HFF-Myc (cell line): ENCODE results near the gene SLC1A3.

ENCODE experiments used
- DNase-seq: peaks from one replicate; pipeline ENCODE4 v3.0.0-alpha.2; 2011; ENCODE audit warnings: low read depth; ENCODE audit errors: extremely low read depth
- H3K4me3 ChIP-seq: replicated peaks from 2 replicates; pipeline ENCODE4 v1.5.1; 2011; ENCODE audit warnings: low read depth, mild to moderate bottlenecking, control low read depth, low read length
- TF ChIP-seq, protein P1 (sequence below): IDR thresholded peaks from 2 replicates; pipeline ENCODE4 v1.5.1; 2012; ENCODE audit warnings: mild to moderate bottlenecking, low read depth, low read length, control low read depth; ENCODE audit errors: missing control alignments

SLC1A3 gene

DNA sequence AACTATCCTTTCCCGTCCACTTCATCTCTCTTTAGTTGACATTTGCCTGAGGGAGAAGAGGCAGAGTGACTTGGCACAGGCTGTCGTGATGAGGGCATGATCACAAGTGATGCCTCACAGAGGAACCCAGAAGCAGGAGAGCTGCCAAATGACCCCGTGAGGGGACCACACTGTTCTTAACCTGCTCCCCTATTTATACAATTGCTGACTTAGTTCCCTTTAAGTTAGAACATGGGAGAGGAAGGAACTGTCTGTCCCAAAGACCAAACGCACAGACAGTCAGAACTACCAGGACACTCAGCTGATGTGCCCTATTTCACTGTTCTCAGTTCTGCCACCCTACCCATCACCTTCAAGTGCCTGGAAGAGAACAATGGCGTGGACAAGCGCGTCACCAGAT is 73.7 kb downstream of the SLC1A3 start:
- TF ChIP-seq, protein P1, sequence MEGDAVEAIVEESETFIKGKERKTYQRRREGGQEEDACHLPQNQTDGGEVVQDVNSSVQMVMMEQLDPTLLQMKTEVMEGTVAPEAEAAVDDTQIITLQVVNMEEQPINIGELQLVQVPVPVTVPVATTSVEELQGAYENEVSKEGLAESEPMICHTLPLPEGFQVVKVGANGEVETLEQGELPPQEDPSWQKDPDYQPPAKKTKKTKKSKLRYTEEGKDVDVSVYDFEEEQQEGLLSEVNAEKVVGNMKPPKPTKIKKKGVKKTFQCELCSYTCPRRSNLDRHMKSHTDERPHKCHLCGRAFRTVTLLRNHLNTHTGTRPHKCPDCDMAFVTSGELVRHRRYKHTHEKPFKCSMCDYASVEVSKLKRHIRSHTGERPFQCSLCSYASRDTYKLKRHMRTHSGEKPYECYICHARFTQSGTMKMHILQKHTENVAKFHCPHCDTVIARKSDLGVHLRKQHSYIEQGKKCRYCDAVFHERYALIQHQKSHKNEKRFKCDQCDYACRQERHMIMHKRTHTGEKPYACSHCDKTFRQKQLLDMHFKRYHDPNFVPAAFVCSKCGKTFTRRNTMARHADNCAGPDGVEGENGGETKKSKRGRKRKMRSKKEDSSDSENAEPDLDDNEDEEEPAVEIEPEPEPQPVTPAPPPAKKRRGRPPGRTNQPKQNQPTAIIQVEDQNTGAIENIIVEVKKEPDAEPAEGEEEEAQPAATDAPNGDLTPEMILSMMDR, result no peak
- DNase-seq, result no peak

GRCh38 chr5:36681711-36682110 is 75.3 kb downstream of the SLC1A3 start:
- no peak overlapping the region for H3K4me3 ChIP-seq
- no peak for DNase-seq
- TF ChIP-seq, protein P1, result no peak

More for the DNA sequence above, 73.7 kb downstream of the SLC1A3 start:
- H3K4me3 ChIP-seq, result no peak overlapping the region

DNA sequence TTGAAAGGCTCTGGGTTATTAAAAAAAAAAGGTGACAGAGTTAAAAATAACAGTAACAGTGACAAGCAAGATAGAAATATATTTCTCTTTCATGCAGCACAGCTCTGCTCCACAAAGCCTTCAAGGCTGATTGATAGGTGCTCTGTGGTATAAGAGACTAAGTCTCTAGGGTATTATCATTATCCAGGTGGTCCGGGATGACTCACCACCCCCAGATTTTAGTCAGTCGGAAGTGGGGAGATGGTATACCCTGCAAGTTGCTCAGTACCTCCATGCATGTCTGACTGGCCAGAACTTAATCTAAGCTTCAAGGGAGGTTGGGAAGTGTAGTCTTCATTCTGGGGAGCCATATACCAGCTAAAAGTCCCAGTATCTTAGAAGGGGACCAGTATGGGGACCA is 76.1 kb downstream of the SLC1A3 start:
- H3K4me3 ChIP-seq, result no peak overlapping the region
- DNase-seq, result no peak
- TF ChIP-seq, protein P1, result no peak

GRCh38 chr5:36683821-36684434 is 77.5 kb downstream of the SLC1A3 start:
- H3K4me3 ChIP-seq, result no peak overlapping the region
- TF ChIP-seq, protein P1, result no peak
- peak; percentile 78 for DNase-seq

GRCh38 chr5:36685631-36686288 is 79.4 kb downstream of the SLC1A3 start:
- TF ChIP-seq, protein P1, result no peak
- DNase-seq, result no peak
- H3K4me3 ChIP-seq, result no peak overlapping the region

DNA sequence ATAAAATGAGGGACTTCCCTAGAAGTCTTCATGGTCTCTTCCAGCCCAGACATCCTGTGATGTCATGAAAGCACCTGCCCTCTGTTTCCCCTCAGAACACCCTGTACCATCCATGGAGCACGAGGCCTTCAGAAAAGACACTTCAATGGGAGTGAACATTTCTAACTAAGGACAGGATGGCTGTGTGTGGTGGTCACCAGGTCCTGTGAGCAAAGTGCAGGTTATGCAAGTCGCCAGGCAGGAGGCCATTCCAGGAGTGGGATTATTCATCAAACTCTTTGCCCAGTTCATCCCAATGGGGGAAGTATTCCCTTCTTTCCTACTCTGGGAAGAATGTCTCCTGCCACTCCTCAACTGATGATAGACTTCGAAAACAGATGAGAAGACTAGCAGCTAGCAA is 80.5 kb downstream of the SLC1A3 start:
- H3K4me3 ChIP-seq, result no peak overlapping the region
- TF ChIP-seq, protein P1, result no peak
- no peak for DNase-seq
